ENCODE measurements around the gene NRTN.

NRTN gene

DNA sequence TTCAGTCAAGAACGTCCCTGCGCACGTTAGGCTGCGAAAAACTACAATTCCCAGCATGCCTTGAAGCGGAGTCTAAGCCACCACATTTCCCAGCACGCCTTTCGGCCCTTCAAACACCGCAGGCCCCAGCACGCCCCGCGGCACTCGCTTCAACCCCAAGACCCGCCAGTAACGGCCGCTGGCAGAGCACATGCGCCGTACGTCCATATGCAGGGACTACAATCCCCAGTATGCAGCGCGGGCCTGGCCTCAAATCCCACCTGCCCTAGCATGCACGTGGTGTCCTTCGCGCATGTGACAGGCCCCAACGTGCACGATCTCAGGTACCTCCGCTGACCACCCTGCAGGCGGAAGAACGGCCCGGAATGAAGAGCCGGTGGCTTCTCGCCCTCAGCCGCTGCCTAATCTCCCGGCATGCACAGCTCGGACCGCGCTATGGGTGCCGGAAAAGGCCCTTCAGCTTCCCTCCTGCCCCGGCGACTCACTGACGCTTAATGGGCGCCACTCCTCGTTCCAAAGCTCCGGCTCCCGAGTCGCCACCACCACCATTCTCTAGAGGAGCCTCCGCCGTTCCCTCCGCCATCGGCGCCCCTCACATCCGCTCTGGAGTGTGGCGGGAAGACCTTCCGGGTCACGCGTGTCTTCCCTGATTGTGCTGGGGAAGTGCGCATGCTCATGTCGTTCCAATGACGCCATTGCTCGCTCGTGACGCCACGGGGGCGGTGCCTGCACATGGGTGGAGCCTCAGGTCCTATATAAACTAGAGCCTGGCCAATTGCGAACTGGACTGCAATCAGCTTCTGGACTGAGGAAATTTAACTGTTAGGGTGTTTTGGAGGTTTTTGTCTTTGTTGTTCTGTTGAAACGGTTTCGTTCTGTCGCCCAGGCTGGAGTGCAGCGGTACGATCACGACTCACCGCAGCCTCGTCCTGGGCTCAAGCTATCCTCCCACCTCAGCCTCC lies 14.0 kb upstream of the NRTN start, which contains the start of gene DUS3L:
TSS of gene DUS3L (minus strand) at position 605 of the 962 bp plus-strand sequence. CDS start at position 583, 22 bp downstream.
- peak within 1 kb of the TSS; percentile 91 for H3K4me3 ChIP-seq (ENCODE audit: low read length)
- TF ChIP-seq, protein P1, sequence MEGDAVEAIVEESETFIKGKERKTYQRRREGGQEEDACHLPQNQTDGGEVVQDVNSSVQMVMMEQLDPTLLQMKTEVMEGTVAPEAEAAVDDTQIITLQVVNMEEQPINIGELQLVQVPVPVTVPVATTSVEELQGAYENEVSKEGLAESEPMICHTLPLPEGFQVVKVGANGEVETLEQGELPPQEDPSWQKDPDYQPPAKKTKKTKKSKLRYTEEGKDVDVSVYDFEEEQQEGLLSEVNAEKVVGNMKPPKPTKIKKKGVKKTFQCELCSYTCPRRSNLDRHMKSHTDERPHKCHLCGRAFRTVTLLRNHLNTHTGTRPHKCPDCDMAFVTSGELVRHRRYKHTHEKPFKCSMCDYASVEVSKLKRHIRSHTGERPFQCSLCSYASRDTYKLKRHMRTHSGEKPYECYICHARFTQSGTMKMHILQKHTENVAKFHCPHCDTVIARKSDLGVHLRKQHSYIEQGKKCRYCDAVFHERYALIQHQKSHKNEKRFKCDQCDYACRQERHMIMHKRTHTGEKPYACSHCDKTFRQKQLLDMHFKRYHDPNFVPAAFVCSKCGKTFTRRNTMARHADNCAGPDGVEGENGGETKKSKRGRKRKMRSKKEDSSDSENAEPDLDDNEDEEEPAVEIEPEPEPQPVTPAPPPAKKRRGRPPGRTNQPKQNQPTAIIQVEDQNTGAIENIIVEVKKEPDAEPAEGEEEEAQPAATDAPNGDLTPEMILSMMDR (conservative IDR thresholded peaks at IDR 0.05; ENCODE audit: low read depth, low read length): no peak
- DNase-seq (ENCODE audit: low read depth): peak; percentile 94

- H3K4me3 ChIP-seq (ENCODE audit: low read length): no peak overlapping the region
- TF ChIP-seq, protein P1 (conservative IDR thresholded peaks at IDR 0.05; ENCODE audit: low read depth, low read length): no peak
- DNase-seq (ENCODE audit: low read depth): no peak
These were observed 12.6 kb upstream of the NRTN start for GRCh38 chr19:5792224-5792623.

- H3K4me3 ChIP-seq (ENCODE audit: low read length): no peak overlapping the region
- no peak for DNase-seq (ENCODE audit: low read depth)
- TF ChIP-seq, protein P1 (conservative IDR thresholded peaks at IDR 0.05; ENCODE audit: low read depth, low read length): no peak
These were observed 11.7 kb upstream of the NRTN start for GRCh38 chr19:5793188-5793587.

- no peak for DNase-seq (ENCODE audit: low read depth)
- TF ChIP-seq, protein P1 (conservative IDR thresholded peaks at IDR 0.05; ENCODE audit: low read depth, low read length): no peak
- no peak overlapping the region for H3K4me3 ChIP-seq (ENCODE audit: low read length)
These were observed 9.4 kb upstream of the NRTN start for GRCh38 chr19:5795382-5795919.

DNA sequence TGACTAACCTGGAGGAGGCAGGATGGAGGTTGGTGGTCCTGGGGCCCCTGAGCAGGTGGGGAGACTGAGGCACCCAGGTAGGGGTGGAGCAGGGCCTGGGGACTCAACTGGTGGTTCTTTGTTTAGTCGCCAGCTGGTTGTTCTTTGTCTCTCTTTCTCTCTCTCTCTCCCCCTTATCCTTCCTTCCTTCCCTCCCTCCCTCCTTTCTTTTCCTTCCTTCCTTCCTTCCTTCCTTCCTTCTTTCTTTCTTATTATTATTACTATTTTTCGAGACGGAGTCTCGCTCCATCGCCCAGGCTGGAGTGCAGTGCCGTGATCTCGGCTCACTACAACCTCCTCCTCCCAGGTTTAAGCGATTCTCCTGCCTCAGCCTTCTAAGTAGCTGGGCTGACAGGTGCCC lies 6.6 kb upstream of the NRTN start:
- TF ChIP-seq, protein P1 (conservative IDR thresholded peaks at IDR 0.05; ENCODE audit: low read depth, low read length): no peak
- H3K4me3 ChIP-seq (ENCODE audit: low read length): no peak overlapping the region
- DNase-seq (ENCODE audit: low read depth): no peak

GRCh38 chr19:5799247-5800241 lies 5.3 kb upstream of the NRTN start:
- DNase-seq (ENCODE audit: low read depth): no peak
- TF ChIP-seq, protein P1 (conservative IDR thresholded peaks at IDR 0.05; ENCODE audit: low read depth, low read length): no peak
- H3K4me3 ChIP-seq (ENCODE audit: low read length): no peak overlapping the region

All from retinal pigment epithelial cell (primary cell).